Gastrocnemius medialis (tissue), 4 donors: ENCODE results near the gene DPY19L2.
"Not testable (repeated sequence)": the region's sequence is repeated elsewhere in the genome, so short reads cannot be mapped to it uniquely, and the experiment has no call there.

ENCODE experiments used
- POLR2A ChIP-seq, 2 donors: fragments of 450-650 bp; IDR thresholded peaks; one replicate each; pipeline ENCODE4 v1.6.1; 2017; ENCODE audit warnings: antibody characterized with exemption in 2 of 2, mild to moderate bottlenecking in 2 of 2, moderate library complexity in 2 of 2
- TF ChIP-seq, protein P1 (sequence below), 5 experiments: fragments of 450-650 bp in 3 of 5; fragments of 200-600 bp in 2 of 5; sonication (generic) in 2 of 5; IDR thresholded peaks in 4 of 5; conservative IDR thresholded peaks in 1 of 5; 1 replicate in 4 of 5; 2 replicates in 1 of 5; pipeline ENCODE4 v1.5.1; 2016 to 2019; ENCODE audit warnings: antibody characterized with exemption in 5 of 5, mild to moderate bottlenecking in 3 of 5, moderate library complexity in 3 of 5

DNA sequence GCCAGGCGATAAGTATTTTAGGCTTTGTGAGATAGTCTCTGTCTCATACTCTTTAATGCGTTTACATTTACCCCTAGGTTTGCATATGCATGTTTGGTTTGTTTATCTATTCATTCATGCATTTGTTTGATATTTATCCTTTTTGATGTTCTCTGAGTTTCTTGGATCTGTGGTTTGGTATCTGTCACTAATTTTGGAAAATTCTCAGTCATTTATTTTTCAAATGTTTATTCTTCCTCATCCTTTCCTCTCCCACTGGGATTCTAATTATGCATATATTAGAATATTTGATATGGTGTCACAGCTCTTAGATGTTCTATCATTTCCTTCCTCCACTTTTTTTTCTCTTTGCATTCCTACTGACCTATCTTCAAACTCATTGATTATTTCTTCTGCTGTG lies 11.9 kb downstream of the DPY19L2 start:
- TF ChIP-seq, protein P1, sequence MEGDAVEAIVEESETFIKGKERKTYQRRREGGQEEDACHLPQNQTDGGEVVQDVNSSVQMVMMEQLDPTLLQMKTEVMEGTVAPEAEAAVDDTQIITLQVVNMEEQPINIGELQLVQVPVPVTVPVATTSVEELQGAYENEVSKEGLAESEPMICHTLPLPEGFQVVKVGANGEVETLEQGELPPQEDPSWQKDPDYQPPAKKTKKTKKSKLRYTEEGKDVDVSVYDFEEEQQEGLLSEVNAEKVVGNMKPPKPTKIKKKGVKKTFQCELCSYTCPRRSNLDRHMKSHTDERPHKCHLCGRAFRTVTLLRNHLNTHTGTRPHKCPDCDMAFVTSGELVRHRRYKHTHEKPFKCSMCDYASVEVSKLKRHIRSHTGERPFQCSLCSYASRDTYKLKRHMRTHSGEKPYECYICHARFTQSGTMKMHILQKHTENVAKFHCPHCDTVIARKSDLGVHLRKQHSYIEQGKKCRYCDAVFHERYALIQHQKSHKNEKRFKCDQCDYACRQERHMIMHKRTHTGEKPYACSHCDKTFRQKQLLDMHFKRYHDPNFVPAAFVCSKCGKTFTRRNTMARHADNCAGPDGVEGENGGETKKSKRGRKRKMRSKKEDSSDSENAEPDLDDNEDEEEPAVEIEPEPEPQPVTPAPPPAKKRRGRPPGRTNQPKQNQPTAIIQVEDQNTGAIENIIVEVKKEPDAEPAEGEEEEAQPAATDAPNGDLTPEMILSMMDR (IDR thresholded peaks at IDR 0.05 in 4 of 5, conservative IDR thresholded peaks at IDR 0.05 in 1 of 5) = not testable (repeated sequence)
- not testable (repeated sequence) for TF ChIP-seq POLR2A (IDR thresholded peaks at IDR 0.05)
